Stimulated activated CD8-positive, alpha-beta memory T cell treated with anti-CD3 and anti-CD28 coated beads, Interleukin-4, amount 100 ng/mL, for 4 hours (primary cell): Measurements from ENCODE around the gene MAP4K5.

Experiments
- DNase-seq, 2 donors: peaks; one replicate each; pipeline ENCODE4 v3.0.0-alpha.2; 2020; ENCODE audit warnings: low read depth in 2 of 2, low spot score in 1 of 2

The MAP4K5 gene

GRCh38 chr14:50477760-50478159 lies 54.6 kb downstream of the MAP4K5 start:
- DNase-seq, result no peak

GRCh38 chr14:50476134-50476533 lies 56.2 kb downstream of the MAP4K5 start:
- no peak for DNase-seq

DNA sequence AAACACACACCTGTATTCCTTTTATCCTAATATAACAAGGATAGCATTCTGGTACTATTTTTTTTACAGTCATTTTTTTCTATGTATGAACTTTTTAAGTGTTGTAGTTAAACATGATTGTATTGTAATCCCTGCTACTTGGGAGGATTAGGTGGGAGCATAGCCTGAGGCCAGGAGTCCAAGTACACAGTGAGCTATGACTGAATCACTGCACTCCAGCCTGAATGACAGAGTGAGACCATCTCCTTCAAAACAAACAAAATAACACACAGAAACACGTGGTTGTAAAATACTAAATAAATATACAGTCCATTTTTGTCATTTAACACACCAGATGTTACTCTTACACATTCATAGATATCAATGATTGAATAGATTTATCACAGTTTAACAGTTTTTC lies 56.9 kb downstream of the MAP4K5 start:
- DNase-seq, result no peak

- no peak for DNase-seq
Observed at GRCh38 chr14:50471838-50472465, 60.4 kb downstream of the MAP4K5 start.

GRCh38 chr14:50469982-50470381 lies 62.4 kb downstream of the MAP4K5 start:
- no peak for DNase-seq

GRCh38 chr14:50462111-50462510 lies 70.3 kb downstream of the MAP4K5 start:
- DNase-seq, result no peak

- DNase-seq, result no peak
Observed at GRCh38 chr14:50453869-50454268, 78.5 kb downstream of the MAP4K5 start.

DNA sequence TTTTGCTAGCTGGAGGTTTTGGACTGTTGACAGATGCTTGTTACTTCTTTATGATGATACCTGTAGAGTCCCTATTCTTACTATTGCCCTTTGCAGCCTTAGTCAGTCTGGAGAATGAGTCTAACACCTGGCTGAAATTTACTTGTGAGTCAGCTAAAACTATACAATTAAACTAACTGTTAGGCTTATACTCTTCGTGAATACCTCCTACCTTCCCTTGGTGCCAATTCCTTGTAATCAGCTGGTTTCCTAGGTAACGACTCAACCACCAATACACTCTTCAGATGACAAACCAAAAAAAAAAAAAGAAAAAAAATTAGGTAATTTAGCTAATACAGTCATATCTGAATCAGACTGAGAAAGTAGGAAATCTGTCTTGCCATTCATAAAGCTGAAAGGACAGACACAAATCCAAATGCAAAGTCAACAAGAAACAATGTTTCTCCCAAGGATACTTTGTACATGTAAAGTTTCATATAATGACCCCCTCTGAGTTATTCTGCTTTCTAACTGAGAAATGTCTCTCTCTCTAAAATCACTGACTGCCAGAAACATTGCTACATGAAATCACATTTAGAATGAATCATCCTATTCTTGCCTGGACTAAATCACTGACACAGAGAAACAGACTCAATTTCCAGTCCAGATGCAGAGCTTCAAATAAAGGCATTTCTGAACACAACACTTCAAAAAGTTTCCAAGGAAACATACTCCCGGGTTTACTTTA lies 79.2 kb downstream of the MAP4K5 start:
- DNase-seq, result no peak

DNA sequence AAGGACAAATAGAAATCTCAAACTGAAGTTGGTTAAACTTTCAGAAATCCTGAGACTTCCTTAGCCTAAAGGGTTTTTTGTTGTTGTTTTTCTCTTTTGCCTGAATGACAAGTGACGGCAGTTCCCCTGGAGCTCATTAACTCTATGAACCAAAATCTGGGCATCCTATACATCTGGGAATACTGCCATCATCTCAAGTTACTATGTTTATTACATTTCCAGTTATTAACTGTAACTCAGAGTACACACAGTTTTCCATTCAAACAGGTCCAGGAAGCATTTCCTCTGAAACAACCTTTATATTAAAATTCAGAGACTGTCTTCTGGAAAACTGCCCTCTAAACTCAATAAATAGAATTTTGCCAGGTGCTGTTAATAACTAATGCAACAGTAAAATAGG lies 80.1 kb downstream of the MAP4K5 start:
- no peak for DNase-seq

DNA sequence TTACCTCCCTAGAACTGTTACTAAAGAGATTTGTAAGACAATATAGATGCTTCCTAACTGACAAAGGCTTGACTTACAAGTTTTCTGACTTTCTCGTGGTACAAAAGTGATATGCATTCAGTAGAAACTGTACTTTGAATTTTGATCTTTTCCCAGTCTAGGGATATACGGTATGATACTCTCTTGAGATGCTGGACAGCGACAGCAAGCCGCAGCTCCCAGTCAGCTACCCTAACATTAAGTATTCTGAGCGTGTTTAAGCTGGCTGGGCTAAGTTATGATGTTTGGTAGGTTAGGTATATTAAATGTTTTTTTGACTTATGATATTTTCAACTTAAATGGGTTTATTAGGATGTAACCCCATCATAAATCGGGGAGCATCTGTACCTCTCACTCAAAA lies 80.5 kb downstream of the MAP4K5 start:
- no peak for DNase-seq

DNA sequence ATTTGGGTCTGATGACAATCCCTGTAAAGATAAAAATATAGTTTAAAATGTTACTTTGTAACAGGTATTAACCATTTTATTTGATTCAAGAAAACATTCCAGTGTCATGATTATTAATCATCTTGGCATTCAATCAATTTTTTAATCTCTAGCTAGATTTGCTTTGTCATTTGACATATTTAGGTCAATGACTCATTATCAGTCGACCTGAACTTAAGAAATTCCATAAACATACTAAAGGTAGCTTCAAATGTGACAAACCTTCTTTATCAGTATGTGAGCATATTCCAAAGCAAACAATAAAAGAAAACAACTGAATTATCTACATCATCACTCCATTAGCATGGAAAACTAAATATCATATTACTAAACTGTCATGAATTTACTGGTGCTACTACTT lies 84.9 kb downstream of the MAP4K5 start:
- DNase-seq, result no peak

GRCh38 chr14:50434528-50434927 lies 97.8 kb downstream of the MAP4K5 start:
- no peak for DNase-seq

GRCh38 chr14:50432131-50432530 lies 100.2 kb downstream of the MAP4K5 start:
- DNase-seq, result no peak

DNA sequence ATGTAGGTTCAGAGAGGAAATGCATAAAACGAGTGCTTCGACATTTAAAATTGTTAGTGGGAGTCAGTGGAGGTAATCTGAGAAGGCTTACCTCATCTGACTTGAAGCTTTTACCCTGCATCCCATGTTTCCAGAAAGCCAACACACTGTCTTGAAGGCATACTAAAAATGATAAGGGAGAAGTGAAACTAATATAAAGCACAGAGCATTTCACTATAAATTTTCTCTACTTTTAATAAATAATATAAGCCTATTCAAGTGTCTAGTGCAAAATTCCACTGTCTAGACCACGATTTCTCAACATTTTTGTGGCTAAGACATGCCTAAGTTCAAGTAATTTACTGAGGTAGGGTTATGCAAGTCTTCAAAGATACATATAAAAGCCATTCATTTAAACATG lies 106.6 kb downstream of the MAP4K5 start:
- DNase-seq, result no peak

DNA sequence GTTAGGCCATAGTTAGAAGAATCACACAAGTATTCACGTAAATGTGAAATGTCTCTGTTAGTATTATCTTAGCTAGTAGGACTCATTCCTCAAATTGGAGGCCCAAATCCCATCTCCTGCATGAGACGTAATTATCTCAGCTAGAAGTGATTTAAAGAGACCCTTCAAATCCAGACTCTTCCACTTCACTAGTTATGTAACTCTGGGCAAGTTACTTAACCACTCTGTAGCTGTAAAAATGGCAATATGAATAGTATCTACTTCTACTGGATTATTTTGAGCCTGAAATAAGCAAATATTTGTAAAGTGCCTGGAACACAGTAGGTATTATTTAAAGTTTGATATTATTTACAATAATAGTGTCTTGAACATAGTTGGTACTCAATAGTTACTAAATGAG lies 107.3 kb downstream of the MAP4K5 start:
- no peak for DNase-seq

DNA sequence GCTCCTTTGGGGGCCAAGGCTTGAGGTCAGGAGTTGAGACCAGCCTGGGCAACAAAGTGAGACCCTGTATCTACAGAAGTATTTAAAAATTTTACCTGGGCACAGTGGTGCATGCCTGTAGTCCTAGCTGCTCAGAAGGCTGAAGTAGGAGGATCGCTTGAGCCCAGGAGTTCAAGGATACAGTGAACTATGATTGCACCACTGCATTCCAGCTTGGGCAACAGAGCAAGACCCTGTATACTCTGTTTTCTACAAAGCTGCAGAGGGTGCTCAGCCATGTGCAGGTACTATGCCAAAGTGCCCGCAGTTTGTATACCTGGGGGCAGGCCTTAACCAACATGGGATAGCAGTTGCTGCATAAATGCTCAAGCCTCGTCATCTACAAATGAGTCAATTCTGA lies 108.8 kb downstream of the MAP4K5 start:
- DNase-seq, result no peak

DNA sequence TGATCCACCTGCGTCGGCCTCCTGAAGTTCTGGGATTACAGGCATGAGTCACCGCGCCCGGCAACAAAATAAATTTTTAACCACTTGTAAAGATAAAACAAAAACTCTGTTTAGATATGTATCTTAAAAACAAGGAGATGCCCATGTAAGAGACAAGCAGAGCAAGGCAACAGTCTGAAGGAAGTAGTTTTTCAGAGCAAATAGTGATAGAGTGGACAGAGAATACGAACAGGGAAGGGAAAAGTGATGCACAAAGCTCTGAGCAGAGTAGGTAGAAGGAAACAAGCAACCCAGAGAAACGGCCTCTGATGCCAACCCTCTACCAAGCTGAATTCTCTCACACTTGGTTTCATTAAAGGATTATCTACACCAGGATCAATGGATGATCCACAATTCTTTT lies 110.9 kb downstream of the MAP4K5 start:
- DNase-seq, result no peak

DNA sequence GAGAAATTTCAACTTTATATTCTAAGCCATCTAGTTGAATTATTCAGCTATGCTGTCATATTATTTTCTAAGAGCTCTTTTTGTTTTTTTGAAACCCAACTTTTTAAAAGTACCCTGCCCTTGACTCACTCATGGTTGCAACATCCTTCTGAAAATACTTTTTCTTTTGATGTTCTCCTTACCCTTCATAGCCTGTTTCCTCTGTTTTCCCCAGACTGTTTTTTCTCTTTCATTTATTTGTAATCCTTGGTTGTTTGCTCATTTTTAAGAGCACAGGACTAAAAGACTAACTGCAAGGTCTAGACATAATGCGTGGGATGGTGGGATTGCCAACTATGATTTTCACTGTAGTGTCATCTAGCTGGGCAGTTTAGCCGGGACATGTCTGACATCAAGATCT lies 114.5 kb downstream of the MAP4K5 start:
- DNase-seq, result no peak

- DNase-seq, result no peak
Observed at GRCh38 chr14:50410921-50411320, 121.4 kb downstream of the MAP4K5 start.

GRCh38 chr14:50410071-50410470 lies 122.3 kb downstream of the MAP4K5 start:
- DNase-seq, result no peak

DNA sequence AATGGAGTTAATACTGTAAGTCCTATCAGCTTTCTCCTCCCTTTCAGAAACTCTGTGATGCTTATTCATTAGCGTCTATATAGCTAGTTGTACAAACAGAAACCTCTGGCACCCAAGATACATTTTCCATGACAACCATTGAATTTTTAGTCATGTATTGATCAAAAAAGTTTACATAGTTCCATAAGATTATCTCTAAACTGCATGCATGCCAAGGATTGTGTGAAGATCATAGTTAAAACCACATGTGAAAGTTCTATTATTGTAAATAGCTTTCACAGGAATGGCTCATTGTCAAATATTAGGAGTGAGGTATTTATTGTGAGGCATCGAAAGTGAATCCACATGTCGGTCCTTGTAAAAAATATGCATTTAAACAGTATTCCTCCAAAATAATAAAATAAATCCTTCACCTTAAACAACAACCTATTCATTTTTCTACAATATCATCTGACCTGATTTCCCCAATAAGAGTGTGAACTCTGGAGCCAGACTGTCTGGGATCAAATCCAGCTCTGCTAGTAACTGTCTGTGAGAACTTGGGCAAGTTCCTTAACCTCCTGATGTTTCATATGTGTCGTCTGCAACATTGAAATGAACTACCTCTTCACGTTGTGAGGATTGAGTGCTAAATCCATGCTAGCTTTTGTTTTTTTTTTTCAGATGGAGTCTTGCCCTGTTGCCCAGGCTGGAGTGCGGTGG lies 125.1 kb downstream of the MAP4K5 start:
- no peak for DNase-seq

GRCh38 chr14:50403419-50403818 lies 128.9 kb downstream of the MAP4K5 start:
- DNase-seq, result no peak
